Measurements from ENCODE around the gene DCDC2. TPM values are rescaled to one million over a fixed set of nuclear protein-coding genes. Genes with fewer than 3 reads are reported as not detected.

DCDC2 gene
- total RNA-seq, result 0.16 and 0.24 TPM in 2 replicates

GRCh38 chr6:24357336-24358218, at the start of gene DCDC2:
Gene DCDC2 (minus strand): TSS chr6:24358059. CDS start chr6:24357750, 309 bp downstream.

GRCh38 chr6:24402697-24403500, 45.0 kb upstream of the DCDC2 start, which contains the start of gene MRS2:
Gene MRS2 (plus strand): TSS chr6:24402936. CDS start chr6:24403047, 111 bp downstream.

GRCh38 chr6:24125980-24126379, 231.9 kb downstream of the DCDC2 start, which contains the start of gene NRSN1:
Gene NRSN1 (plus strand): TSS chr6:24126215. CDS start chr6:24134328, 8,113 bp downstream.

Small RNA genes lying within 50 kb of the gene (small RNA-seq; reads per million reads assigned to genes)
- gene RF00218 (not detected), gene RNU6-391P (not detected)

Other genes with a start within 250 kb of the DCDC2 start
- gene NRSN1, start 231.8 kb downstream of the DCDC2 start, total RNA-seq, result not detected in 2 replicates
- 15.8 and 17.2 TPM in 2 replicates for gene MRS2, start 44.9 kb upstream of the DCDC2 start, total RNA-seq
- gene GPLD1, start 131.5 kb upstream of the DCDC2 start, total RNA-seq, result 0.32 TPM in 1 of 2 replicates, not detected in the other
- 0.24 and 0.49 TPM in 2 replicates for gene ALDH5A1, start 136.9 kb upstream of the DCDC2 start, total RNA-seq